Measurements from ENCODE around the gene DSE.

The DSE gene

GRCh38 chr6:116374586-116374985 is 3.8 kb downstream of the DSE start:
- TF ChIP-seq SIN3A (IDR thresholded peaks at IDR 0.05; ENCODE audit: borderline replicate concordance, insufficient read depth, low read length) (no peak), FOXP2 (optimal IDR thresholded peaks at IDR 0.05; ENCODE audit: borderline replicate concordance, extremely low read depth, extremely low read length, insufficient read depth) (no peak), REST (IDR thresholded peaks at IDR 0.05; ENCODE audit: insufficient read depth in 1 of 2, low read depth in 2 of 2, low read length in 2 of 2) (no peak), POLR2AphosphoS5 (IDR thresholded peaks at IDR 0.05; ENCODE audit: low read depth, low read length) (no peak), TAF1 (IDR thresholded peaks at IDR 0.05; ENCODE audit: borderline replicate concordance, insufficient read depth, low read length) (no peak)

- no peak for TF ChIP-seq FOXP2 (optimal IDR thresholded peaks at IDR 0.05; ENCODE audit: borderline replicate concordance, extremely low read depth, extremely low read length, insufficient read depth)
- no peak for TF ChIP-seq REST (IDR thresholded peaks at IDR 0.05; ENCODE audit: insufficient read depth in 1 of 2, low read depth in 2 of 2, low read length in 2 of 2)
- TF ChIP-seq TAF1 (IDR thresholded peaks at IDR 0.05; ENCODE audit: borderline replicate concordance, insufficient read depth, low read length): no peak
- TF ChIP-seq SIN3A (IDR thresholded peaks at IDR 0.05; ENCODE audit: borderline replicate concordance, insufficient read depth, low read length): no peak
- TF ChIP-seq POLR2AphosphoS5 (IDR thresholded peaks at IDR 0.05; ENCODE audit: low read depth, low read length): no peak
These were observed 4.5 kb downstream of the DSE start for GRCh38 chr6:116375262-116375661.

- TF ChIP-seq REST (IDR thresholded peaks at IDR 0.05; ENCODE audit: insufficient read depth in 1 of 2, low read depth in 2 of 2, low read length in 2 of 2): no peak
- TF ChIP-seq SIN3A (IDR thresholded peaks at IDR 0.05; ENCODE audit: borderline replicate concordance, insufficient read depth, low read length): no peak
- TF ChIP-seq POLR2AphosphoS5 (IDR thresholded peaks at IDR 0.05; ENCODE audit: low read depth, low read length): no peak
These were observed 5.4 kb downstream of the DSE start for GRCh38 chr6:116376149-116376548.

DNA sequence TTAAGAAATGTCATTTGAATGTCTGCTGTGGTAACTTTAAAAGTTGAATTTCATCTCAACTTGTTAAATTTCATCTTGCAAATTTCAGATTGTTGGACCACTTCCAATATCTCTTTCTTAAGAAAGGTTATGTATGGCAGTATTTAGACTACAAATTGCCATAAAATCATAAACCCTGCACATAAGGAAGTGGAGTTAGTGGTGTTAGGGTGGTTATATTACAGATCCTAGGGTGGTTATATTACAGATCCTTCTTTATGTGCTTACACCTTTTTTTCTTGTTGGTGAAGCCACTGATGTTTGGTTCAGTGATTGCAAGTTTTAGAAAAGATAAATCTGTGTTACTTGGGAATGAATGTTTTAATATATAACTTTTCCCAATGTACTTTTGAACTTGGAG is 9.0 kb downstream of the DSE start:
- no peak for TF ChIP-seq TAF1 (IDR thresholded peaks at IDR 0.05; ENCODE audit: borderline replicate concordance, insufficient read depth, low read length)
- no peak for TF ChIP-seq FOXP2 (optimal IDR thresholded peaks at IDR 0.05; ENCODE audit: borderline replicate concordance, extremely low read depth, extremely low read length, insufficient read depth)
- TF ChIP-seq REST (IDR thresholded peaks at IDR 0.05; ENCODE audit: insufficient read depth in 1 of 2, low read depth in 2 of 2, low read length in 2 of 2): no peak
- TF ChIP-seq POLR2AphosphoS5 (IDR thresholded peaks at IDR 0.05; ENCODE audit: low read depth, low read length): no peak

GRCh38 chr6:116380346-116380745 is 9.6 kb downstream of the DSE start:
- TF ChIP-seq TAF1 (IDR thresholded peaks at IDR 0.05; ENCODE audit: borderline replicate concordance, insufficient read depth, low read length): no peak
- no peak for TF ChIP-seq REST (IDR thresholded peaks at IDR 0.05; ENCODE audit: insufficient read depth in 1 of 2, low read depth in 2 of 2, low read length in 2 of 2)
